Measurements from ENCODE around the gene TMEM138. TPM values are rescaled to one million over a fixed set of nuclear protein-coding genes. Genes with fewer than 3 reads are reported as not detected.

The TMEM138 gene
- total RNA-seq, 1 donor from 2014 or later: 20.9 TPM

DNA sequence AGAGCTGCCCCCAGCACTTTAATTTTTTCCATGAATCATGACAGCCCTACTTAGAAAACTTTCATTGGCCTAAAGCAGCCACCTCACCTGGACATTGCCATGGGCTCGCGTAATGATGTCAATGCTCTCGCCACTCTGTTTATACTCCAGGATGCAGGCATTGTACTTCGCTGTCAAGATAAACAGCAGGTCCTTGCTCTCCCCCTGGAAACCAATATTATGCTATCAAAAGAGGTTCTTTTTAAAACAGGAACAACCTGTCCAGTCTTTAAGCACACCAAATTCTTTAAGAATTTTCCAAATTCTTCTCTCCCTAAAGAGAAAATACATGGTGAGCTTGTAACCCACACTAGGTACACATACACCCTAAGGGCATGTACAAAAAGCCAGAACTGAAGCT, 32.3 kb upstream of the TMEM138 start:
- peaks cover 92% of the 10 kb centered on the region for H3K4me1 ChIP-seq
- peaks cover 50% of the 10 kb centered on the region for H3K36me3 ChIP-seq
- TF ChIP-seq, protein P1, sequence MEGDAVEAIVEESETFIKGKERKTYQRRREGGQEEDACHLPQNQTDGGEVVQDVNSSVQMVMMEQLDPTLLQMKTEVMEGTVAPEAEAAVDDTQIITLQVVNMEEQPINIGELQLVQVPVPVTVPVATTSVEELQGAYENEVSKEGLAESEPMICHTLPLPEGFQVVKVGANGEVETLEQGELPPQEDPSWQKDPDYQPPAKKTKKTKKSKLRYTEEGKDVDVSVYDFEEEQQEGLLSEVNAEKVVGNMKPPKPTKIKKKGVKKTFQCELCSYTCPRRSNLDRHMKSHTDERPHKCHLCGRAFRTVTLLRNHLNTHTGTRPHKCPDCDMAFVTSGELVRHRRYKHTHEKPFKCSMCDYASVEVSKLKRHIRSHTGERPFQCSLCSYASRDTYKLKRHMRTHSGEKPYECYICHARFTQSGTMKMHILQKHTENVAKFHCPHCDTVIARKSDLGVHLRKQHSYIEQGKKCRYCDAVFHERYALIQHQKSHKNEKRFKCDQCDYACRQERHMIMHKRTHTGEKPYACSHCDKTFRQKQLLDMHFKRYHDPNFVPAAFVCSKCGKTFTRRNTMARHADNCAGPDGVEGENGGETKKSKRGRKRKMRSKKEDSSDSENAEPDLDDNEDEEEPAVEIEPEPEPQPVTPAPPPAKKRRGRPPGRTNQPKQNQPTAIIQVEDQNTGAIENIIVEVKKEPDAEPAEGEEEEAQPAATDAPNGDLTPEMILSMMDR (IDR thresholded peaks at IDR 0.05; ENCODE audit: borderline replicate concordance): no peak
- H3K27ac ChIP-seq (replicated peaks): no peak overlapping the region
- H3K4me3 ChIP-seq: no peak overlapping the region
- H3K9me3 ChIP-seq (replicated peaks): no peaks in the 10 kb centered on the region
- intact Hi-C loops (cut with micrococcal nuclease): no loop called here
- no peak for DNase-seq
- no peaks in the 10 kb centered on the region for H3K27me3 ChIP-seq (ENCODE audit: low read depth)

DNA sequence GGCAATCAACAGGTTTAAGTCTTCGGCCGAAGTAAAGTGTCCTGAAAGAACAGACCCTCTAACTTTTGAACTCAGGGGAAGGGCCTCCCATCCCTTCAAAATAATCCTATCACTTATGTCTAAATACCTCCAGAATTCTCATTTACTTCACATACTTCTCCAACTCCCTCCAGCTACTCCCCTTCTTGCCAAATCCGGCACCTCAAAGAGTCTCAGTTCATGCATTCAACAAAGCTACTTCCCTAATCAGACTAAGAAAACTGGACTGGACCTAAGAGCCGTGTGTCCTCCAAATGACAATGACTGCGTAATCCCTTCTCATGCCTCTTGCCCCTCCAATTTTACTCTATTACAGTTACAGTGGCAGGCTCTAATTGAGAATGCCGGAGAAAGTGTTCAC, 30.5 kb upstream of the TMEM138 start:
- H3K9me3 ChIP-seq (replicated peaks): no peaks in the 10 kb centered on the region
- no peaks in the 10 kb centered on the region for H3K27me3 ChIP-seq (ENCODE audit: low read depth)
- peak overlapping the region; percentile 95 for H3K27ac ChIP-seq (replicated peaks)
- DNase-seq: no peak
- intact Hi-C loops (cut with micrococcal nuclease): no loop called here
- H3K4me3 ChIP-seq: peak overlapping the region; percentile 96
- H3K36me3 ChIP-seq: peaks cover 32% of the 10 kb centered on the region
- peaks cover 84% of the 10 kb centered on the region for H3K4me1 ChIP-seq
- TF ChIP-seq, protein P1 (IDR thresholded peaks at IDR 0.05; ENCODE audit: borderline replicate concordance): no peak

DNA sequence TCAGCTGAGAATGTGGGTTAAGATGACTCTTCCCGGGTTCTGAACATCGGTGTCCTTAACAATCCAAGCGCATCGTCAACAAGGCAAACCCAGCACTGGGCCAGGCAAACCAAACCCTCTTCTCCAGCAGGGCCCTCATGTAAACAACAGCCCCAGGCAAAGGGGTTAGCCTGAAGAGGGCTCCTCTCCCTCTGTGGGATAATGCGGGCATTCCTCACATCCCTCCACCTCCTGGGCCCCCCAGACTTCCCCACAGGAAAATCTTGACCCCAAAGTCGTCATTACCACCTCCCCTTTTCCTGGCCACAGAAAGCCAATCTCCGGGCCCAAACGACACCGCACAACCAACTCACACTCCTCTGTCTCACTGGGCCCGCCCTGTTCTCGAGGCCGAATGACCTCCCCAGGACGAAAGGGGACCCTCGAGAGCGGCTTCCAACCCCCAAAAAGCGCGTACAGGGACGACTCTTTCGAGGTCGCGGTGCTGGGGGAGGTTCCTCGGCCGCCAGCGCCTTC, 29.8 kb upstream of the TMEM138 start:
- Histone ChIP-seq H3K36me3 (peaks cover 25% of the 10 kb centered on the region), H3K4me1 (peaks cover 77% of the 10 kb centered on the region), H3K9me3 (replicated peaks) (no peaks in the 10 kb centered on the region), H3K4me3 (peak overlapping the region; percentile 96), H3K27me3 (ENCODE audit: low read depth) (no peaks in the 10 kb centered on the region), H3K27ac (replicated peaks) (peak overlapping the region; percentile 95)
- intact Hi-C loops (cut with micrococcal nuclease): no loop called here
- TF ChIP-seq, protein P1 (IDR thresholded peaks at IDR 0.05; ENCODE audit: borderline replicate concordance): no peak
- no peak for DNase-seq

DNA sequence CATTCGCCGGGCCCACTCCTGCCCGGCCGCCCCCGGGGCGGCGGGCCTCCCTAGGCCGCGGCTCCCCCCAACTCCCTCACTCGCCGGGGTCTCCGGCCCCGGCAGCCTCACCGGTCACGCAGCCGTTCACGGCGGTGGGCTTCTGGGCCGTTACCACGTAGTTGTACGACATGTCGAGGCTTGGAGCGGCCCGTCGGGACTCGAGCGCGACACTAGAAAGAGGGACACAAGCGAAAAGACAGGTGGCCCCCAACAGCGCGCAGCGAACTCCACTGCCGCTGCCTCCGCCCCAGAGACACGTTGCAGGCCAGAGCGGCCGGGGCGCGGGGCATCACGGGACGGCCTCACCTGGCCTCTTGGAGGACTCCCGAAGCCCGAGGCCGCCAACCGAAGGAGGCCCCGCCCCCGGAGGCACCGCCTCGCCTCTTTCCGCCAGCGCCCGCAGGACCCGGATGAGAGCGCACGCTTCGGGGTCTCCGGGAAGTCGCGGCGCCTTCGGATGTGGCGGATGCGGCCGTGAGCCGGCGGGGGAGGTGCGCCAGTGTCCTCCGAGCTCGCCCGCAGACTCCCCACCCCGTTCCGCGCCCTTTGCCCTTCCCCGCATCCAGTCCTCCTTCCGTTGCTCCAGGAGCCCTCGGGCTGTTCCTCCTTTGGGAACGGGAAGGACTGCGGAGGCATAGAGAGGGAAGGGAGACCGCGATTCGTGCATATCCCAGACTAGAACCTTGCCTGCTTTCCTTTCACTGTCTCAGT, 29.2 kb upstream of the TMEM138 start, which contains the start of the genes DDB1 and TKFC:
Gene DDB1 (minus strand): TSS at position 309 of the 753 bp plus-strand sequence. CDS start 137 bp downstream, at position 172.
Gene TKFC (plus strand): TSS at position 432 of the 753 bp plus-strand sequence. CDS start 1,501 bp downstream, outside the sequence.
- peak; percentile 96 for DNase-seq
- peaks cover 20% of the 10 kb centered on the region for H3K36me3 ChIP-seq
- H3K27me3 ChIP-seq (ENCODE audit: low read depth): no peaks in the 10 kb centered on the region
- H3K9me3 ChIP-seq (replicated peaks): no peaks in the 10 kb centered on the region
- H3K4me1 ChIP-seq: peaks cover 71% of the 10 kb centered on the region
- intact Hi-C loops (cut with micrococcal nuclease): no loop called here
- TF ChIP-seq, protein P1 (IDR thresholded peaks at IDR 0.05; ENCODE audit: borderline replicate concordance): no peak
- peak within 1 kb of the TSS; percentile 96 for H3K4me3 ChIP-seq
- peak within 1 kb of the TSS; percentile 95 for H3K27ac ChIP-seq (replicated peaks)

DNA sequence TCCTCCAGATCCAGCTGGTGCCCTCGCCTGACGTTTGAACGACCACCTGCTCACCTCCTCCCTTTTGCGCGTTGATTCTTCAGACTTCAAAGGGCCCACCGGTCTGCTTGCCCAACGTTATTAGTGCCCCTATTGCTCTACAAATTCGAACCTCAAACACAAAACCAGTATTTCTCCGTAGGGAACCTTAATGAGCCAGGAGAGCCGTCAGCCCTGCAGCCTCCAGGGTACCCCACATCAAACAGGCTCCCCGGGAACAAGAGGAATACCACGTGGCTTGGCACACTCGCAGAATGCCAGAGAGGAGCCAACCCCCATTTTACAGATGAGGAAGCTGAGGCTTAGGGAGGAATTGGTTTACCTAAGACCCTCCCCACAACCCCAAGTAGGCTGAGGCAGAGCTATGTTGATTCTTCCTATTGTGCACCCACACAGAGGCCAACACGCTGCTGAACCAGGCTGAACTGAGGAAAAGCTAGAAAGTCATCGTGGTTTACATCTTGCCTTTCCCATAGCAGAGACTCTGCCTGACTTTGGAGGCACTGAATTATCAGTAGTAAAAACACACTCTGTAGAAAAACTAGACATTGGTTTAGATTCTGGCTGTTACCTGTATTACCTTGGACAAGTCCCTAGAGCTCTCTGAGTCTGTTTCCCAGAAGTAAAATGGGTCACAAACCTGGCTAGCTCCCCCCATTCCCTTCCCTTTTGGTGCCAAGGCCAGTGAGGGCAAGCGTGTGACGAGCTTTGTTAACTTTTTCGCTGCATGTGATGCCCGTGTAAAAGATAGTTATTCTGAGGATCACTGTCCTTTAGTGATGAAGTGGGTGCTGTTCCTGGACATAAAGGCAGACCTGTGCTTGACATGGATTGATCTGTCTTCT, 28.4 kb upstream of the TMEM138 start:
- Histone ChIP-seq H3K4me1 (peaks cover 62% of the 10 kb centered on the region), H3K27ac (replicated peaks) (peak overlapping the region; percentile 95), H3K4me3 (peak overlapping the region; percentile 96), H3K9me3 (replicated peaks) (no peaks in the 10 kb centered on the region), H3K36me3 (peaks cover 12% of the 10 kb centered on the region), H3K27me3 (ENCODE audit: low read depth) (no peaks in the 10 kb centered on the region)
- intact Hi-C loops (cut with micrococcal nuclease): no loop called here
- TF ChIP-seq, protein P1 (IDR thresholded peaks at IDR 0.05; ENCODE audit: borderline replicate concordance): no peak
- no peak for DNase-seq

All from left ventricle myocardium inferior (tissue), 1 donor.